Right lobe of liver (tissue), 4 donors: ENCODE data around the gene NKX6-2.

Source experiments
- POLR2A ChIP-seq: fragments of 450-650 bp; IDR thresholded peaks from one replicate; pipeline ENCODE4 v1.6.1; 2017; ENCODE audit warnings: antibody characterized with exemption, mild to moderate bottlenecking
- TF ChIP-seq, protein P1 (sequence below), 4 donors: fragments of 200-600 bp in 3 of 4; fragments of 450-650 bp in 1 of 4; IDR thresholded peaks; one replicate each; pipeline versions ENCODE4 v1.5.1 to v1.8.0; 2016 to 2022; ENCODE audit warnings: antibody characterized with exemption in 4 of 4, mild to moderate bottlenecking in 2 of 4
- donor health status: DM: no; HTN: no; CAD: no.
- donor health status: DM: no; HTN: no; CAD: no.
- donor health status: DM: no; HTN: yes; CAD: no.

DNA sequence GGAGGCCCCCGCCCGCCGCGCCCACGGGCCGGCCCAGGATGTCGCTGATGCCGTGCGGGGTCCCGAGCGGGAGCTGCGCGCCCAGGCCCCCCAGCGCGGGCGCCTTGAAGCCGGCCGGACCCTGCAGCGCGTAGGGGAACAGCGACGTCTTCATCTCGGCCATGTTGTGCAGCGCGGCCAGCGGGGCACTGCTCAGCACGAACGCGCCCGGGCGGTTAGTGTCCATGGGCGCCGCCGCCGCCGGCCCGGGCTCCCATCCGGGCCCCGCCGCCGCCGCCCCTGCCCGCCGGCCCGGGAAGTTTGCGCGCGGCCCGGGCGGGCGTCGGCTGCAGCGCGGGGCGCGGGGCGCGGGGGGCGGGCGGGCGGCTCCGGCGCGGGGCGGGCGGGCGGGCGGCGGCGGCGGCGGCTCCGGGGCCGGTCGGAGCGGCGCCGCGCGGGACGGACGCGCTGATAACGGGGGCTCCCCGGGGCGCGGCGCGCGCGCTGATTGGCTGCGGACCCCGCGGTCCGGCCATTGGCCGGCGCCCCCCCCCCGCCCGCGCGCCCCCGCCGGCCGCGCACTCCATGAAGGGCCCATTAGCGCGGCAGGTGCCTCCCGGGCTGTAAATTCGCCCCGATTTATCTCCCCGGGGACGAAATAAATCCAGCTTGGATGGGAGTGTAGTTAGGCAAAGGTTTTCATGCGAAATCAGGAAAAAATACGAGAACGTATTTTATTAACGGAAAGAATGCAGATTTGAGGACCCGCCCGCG is at the start of gene NKX6-2:
- TF ChIP-seq, protein P1, sequence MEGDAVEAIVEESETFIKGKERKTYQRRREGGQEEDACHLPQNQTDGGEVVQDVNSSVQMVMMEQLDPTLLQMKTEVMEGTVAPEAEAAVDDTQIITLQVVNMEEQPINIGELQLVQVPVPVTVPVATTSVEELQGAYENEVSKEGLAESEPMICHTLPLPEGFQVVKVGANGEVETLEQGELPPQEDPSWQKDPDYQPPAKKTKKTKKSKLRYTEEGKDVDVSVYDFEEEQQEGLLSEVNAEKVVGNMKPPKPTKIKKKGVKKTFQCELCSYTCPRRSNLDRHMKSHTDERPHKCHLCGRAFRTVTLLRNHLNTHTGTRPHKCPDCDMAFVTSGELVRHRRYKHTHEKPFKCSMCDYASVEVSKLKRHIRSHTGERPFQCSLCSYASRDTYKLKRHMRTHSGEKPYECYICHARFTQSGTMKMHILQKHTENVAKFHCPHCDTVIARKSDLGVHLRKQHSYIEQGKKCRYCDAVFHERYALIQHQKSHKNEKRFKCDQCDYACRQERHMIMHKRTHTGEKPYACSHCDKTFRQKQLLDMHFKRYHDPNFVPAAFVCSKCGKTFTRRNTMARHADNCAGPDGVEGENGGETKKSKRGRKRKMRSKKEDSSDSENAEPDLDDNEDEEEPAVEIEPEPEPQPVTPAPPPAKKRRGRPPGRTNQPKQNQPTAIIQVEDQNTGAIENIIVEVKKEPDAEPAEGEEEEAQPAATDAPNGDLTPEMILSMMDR (IDR thresholded peaks at IDR 0.05): no peak
- no peak for TF ChIP-seq POLR2A
